ENCODE results near the gene NECAB2.

Gene NECAB2

DNA sequence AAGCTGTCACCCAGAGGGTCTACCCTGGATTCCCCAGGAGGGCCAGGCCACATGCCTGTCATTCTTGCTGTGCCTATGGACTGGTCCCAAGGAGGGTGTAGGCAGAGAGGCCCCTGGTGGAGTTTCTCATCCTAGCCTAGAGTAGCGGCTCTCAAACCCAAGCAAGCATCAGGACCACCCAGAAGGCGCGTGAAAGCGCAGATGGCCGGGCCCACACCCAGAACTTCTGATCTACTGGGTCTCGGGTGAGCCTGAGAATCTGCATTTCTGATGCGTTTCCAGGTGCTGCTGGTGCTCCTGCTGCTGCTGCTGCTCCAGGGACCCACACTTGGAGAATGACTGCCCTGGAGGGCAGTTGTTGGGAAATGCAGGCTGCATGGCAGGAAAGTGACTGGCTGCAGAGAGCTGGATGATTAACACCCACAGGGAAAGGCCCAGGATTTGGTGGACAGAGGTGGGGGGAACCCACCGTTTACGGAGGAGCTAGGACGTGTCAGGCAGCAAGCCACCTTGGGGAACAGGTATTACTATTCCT lies 24.5 kb upstream of the NECAB2 start:
- TF ChIP-seq GLIS3 (CRISPR knock-in tag; IDR thresholded peaks at IDR 0.05) (no peak), SNAI2 (CRISPR knock-in tag; IDR thresholded peaks at IDR 0.05) (no peak), OSR1 (CRISPR knock-in tag; IDR thresholded peaks at IDR 0.05) (no peak)
- no peak for ATAC-seq

GRCh38 chr16:83945587-83945986 lies 22.5 kb upstream of the NECAB2 start:
- no peak for ATAC-seq
- TF ChIP-seq POU6F1 (CRISPR knock-in tag; IDR thresholded peaks at IDR 0.05; ENCODE audit: borderline replicate concordance, low read depth) (no peak), ISL1 (CRISPR knock-in tag; IDR thresholded peaks at IDR 0.05) (no peak), ARNTL (CRISPR knock-in tag; IDR thresholded peaks at IDR 0.05; ENCODE audit: borderline replicate concordance, low read depth) (no peak), RARB (CRISPR knock-in tag; IDR thresholded peaks at IDR 0.05) (no peak), SNAI2 (CRISPR knock-in tag; IDR thresholded peaks at IDR 0.05) (no peak), OSR1 (CRISPR knock-in tag; IDR thresholded peaks at IDR 0.05) (no peak)
- TF ChIP-seq, protein P1, sequence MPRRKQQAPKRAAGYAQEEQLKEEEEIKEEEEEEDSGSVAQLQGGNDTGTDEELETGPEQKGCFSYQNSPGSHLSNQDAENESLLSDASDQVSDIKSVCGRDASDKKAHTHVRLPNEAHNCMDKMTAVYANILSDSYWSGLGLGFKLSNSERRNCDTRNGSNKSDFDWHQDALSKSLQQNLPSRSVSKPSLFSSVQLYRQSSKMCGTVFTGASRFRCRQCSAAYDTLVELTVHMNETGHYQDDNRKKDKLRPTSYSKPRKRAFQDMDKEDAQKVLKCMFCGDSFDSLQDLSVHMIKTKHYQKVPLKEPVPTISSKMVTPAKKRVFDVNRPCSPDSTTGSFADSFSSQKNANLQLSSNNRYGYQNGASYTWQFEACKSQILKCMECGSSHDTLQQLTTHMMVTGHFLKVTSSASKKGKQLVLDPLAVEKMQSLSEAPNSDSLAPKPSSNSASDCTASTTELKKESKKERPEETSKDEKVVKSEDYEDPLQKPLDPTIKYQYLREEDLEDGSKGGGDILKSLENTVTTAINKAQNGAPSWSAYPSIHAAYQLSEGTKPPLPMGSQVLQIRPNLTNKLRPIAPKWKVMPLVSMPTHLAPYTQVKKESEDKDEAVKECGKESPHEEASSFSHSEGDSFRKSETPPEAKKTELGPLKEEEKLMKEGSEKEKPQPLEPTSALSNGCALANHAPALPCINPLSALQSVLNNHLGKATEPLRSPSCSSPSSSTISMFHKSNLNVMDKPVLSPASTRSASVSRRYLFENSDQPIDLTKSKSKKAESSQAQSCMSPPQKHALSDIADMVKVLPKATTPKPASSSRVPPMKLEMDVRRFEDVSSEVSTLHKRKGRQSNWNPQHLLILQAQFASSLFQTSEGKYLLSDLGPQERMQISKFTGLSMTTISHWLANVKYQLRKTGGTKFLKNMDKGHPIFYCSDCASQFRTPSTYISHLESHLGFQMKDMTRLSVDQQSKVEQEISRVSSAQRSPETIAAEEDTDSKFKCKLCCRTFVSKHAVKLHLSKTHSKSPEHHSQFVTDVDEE (CRISPR knock-in tag; IDR thresholded peaks at IDR 0.05) = no peak

- TF ChIP-seq TOX (CRISPR knock-in tag; IDR thresholded peaks at IDR 0.05; ENCODE audit: borderline replicate concordance) = no peak
- no peak for TF ChIP-seq GLIS3 (CRISPR knock-in tag; IDR thresholded peaks at IDR 0.05)
- no peak for TF ChIP-seq CSDC2 (CRISPR knock-in tag; IDR thresholded peaks at IDR 0.05)
- no peak for TF ChIP-seq ARNTL (CRISPR knock-in tag; IDR thresholded peaks at IDR 0.05; ENCODE audit: borderline replicate concordance, low read depth)
- TF ChIP-seq SNAI2 (CRISPR knock-in tag; IDR thresholded peaks at IDR 0.05) = no peak
- no peak for TF ChIP-seq ISL1 (CRISPR knock-in tag; IDR thresholded peaks at IDR 0.05)
- TF ChIP-seq POU6F1 (CRISPR knock-in tag; IDR thresholded peaks at IDR 0.05; ENCODE audit: borderline replicate concordance, low read depth) = no peak
- TF ChIP-seq ESRRG (CRISPR knock-in tag; IDR thresholded peaks at IDR 0.05) = no peak
- no peak for TF ChIP-seq OSR1 (CRISPR knock-in tag; IDR thresholded peaks at IDR 0.05)
- no peak for TF ChIP-seq ZFP3 (CRISPR knock-in tag; IDR thresholded peaks at IDR 0.05)
- ATAC-seq = no peak
Measured at GRCh38 chr16:83946154-83946780, 21.8 kb upstream of the NECAB2 start.

DNA sequence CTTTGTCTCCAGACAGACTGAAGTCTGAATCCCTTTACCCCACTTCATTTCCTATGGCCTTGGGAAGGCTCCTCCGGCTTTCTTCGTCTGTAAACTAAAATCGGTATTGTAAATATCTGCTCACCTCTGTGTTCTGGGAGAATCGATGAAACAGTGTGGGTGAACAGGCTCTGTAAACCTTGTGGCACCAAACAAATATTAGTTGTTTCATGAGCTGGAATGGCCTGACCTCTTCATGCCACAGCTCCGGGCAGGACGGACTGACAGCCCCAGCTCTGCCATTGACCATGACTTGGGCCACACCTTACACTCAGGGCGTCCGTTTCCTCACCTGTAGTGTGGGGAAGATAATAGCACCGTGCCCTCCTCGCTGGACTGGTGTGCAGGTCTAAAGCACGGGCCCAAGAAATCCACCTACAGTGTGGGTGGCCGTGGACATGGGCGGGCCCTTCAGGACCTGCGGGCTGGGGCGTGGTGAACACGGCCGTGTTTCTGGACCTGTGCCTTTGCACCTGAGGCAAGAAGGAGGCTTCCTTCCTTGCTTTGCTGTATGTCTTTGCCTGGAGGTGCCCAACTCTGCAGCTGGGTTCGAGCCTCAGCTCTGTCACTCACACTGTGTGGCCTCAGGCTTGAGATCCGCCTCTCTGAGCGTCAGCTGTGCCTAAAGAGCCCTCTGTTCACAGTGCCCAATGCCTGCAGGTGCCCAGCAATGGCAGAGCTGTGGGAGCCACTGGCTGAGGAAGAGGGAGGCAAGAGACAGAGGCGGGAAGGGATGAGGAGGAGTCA lies 21.1 kb upstream of the NECAB2 start:
- ATAC-seq = no peak
- TF ChIP-seq ZNF565 (CRISPR knock-in tag; conservative IDR thresholded peaks at IDR 0.05; ENCODE audit: low read depth) (no peak), TCF4 (CRISPR knock-in tag; IDR thresholded peaks at IDR 0.05; ENCODE audit: borderline replicate concordance) (no peak), ZFP30 (CRISPR knock-in tag; IDR thresholded peaks at IDR 0.05) (no peak), RARB (CRISPR knock-in tag; IDR thresholded peaks at IDR 0.05) (no peak), ZNF70 (CRISPR knock-in tag; IDR thresholded peaks at IDR 0.05) (no peak), POU6F1 (CRISPR knock-in tag; IDR thresholded peaks at IDR 0.05; ENCODE audit: borderline replicate concordance, low read depth) (no peak), ZFP3 (CRISPR knock-in tag; IDR thresholded peaks at IDR 0.05) (no peak), OSR1 (CRISPR knock-in tag; IDR thresholded peaks at IDR 0.05) (no peak)
- TF ChIP-seq, protein P2, sequence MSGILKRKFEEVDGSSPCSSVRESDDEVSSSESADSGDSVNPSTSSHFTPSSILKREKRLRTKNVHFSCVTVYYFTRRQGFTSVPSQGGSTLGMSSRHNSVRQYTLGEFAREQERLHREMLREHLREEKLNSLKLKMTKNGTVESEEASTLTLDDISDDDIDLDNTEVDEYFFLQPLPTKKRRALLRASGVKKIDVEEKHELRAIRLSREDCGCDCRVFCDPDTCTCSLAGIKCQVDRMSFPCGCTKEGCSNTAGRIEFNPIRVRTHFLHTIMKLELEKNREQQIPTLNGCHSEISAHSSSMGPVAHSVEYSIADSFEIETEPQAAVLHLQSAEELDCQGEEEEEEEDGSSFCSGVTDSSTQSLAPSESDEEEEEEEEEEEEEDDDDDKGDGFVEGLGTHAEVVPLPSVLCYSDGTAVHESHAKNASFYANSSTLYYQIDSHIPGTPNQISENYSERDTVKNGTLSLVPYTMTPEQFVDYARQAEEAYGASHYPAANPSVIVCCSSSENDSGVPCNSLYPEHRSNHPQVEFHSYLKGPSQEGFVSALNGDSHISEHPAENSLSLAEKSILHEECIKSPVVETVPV (CRISPR knock-in tag; IDR thresholded peaks at IDR 0.05) = no peak
